Myocyte (in vitro differentiated cells): ENCODE measurements around the gene SIX6. TPM values are rescaled to one million over a fixed set of nuclear protein-coding genes. Genes with fewer than 3 reads are reported as not detected.

Experiments used
- DNase-seq: peaks from one replicate; pipeline ENCODE4 v3.0.0-alpha.2; 2012; ENCODE audit warnings: low read depth
- total RNA-seq: library from RNA; depleted of rRNA; stranded (reverse); fragments of >200 nt; gene quantifications from 2 replicates; pipeline ENCODE4 v1.2.3, GENCODE V29; 2014

The SIX6 gene
- total RNA-seq, 1 donor from 2014 or later = 0.08 TPM

- no peak for DNase-seq
These were observed 4.1 kb downstream of the SIX6 start for GRCh38 chr14:60512973-60513571.

GRCh38 chr14:60514378-60514740 lies 5.4 kb downstream of the SIX6 start:
- DNase-seq = peak; percentile 33

GRCh38 chr14:60514741-60515491 lies 6.0 kb downstream of the SIX6 start:
- DNase-seq = peak; percentile 47

- no peak for DNase-seq
These were observed 6.8 kb downstream of the SIX6 start for GRCh38 chr14:60515511-60516289.

- no peak for DNase-seq
These were observed 23.5 kb downstream of the SIX6 start for GRCh38 chr14:60532442-60532841.

GRCh38 chr14:60537663-60538062 lies 28.7 kb downstream of the SIX6 start:
- no peak for DNase-seq

GRCh38 chr14:60544659-60545058 lies 35.7 kb downstream of the SIX6 start:
- no peak for DNase-seq

GRCh38 chr14:60553808-60554207 lies 44.9 kb downstream of the SIX6 start:
- DNase-seq = peak; percentile 43

GRCh38 chr14:60561845-60562746 lies 53.1 kb downstream of the SIX6 start:
- DNase-seq = peak; percentile 78

Other genes starting within 250 kb of the SIX6 start
- gene C14orf39, start 23.1 kb upstream of the SIX6 start, total RNA-seq = 2.1 and 2.2 TPM in 2 replicates
- gene SIX1, start 140.3 kb downstream of the SIX6 start, total RNA-seq = 96.6 and 118 TPM in 2 replicates
- gene SIX4, start 215.2 kb downstream of the SIX6 start, total RNA-seq = 49.9 and 62.6 TPM in 2 replicates
- 83.7 and 88.6 TPM in 2 replicates for gene MNAT1, start 225.6 kb downstream of the SIX6 start, total RNA-seq